HepG2 (cell line): Measurements from ENCODE around the gene GSTT2B.
A peak's percentile ranks its signal among the peaks of the same experiment; 100 is the strongest.
"Not testable (repeated sequence)": the region's sequence is repeated elsewhere in the genome, so short reads cannot be mapped to it uniquely, and the experiment has no call there.

ENCODE experiments used
- CBX5 ChIP-seq: sonication (generic); formaldehyde crosslinking; IDR thresholded peaks from 2 replicates; pipeline ENCODE4 v1.4.0; 2020; ENCODE audit warnings: missing genetic modification reagents, borderline replicate concordance
- CHCHD3 ChIP-seq: sonication (generic); formaldehyde crosslinking; IDR thresholded peaks from 2 replicates; pipeline ENCODE4 v1.8.0; 2022; ENCODE audit warnings: mild to moderate bottlenecking, missing genetic modification reagents, moderate library complexity
- CHD2 ChIP-seq: IDR thresholded peaks from 2 replicates; pipeline ENCODE4 v1.6.1; 2011; ENCODE audit warnings: low read depth, low read length, improper control_type of control experiment
- CHD4 ChIP-seq: fragments of 200-600 bp; sonication (generic); IDR thresholded peaks from 2 replicates; pipeline ENCODE4 v1.7.0; 2017; ENCODE audit warnings: mild to moderate bottlenecking, low read length, borderline replicate concordance
- KLF13 ChIP-seq: sonication (generic); formaldehyde crosslinking; IDR thresholded peaks from 2 replicates; pipeline ENCODE4 v1.4.0; 2020; ENCODE audit warnings: mild to moderate bottlenecking, missing genetic modification reagents
- NCOA1 ChIP-seq: sonication (generic); formaldehyde crosslinking; IDR thresholded peaks from 2 replicates; pipeline ENCODE4 v1.9.0; 2021; ENCODE audit warnings: missing genetic modification reagents
- TAF1 ChIP-seq: sonication (generic); formaldehyde crosslinking; IDR thresholded peaks from 2 replicates; pipeline ENCODE4 v1.4.0; 2020; ENCODE audit warnings: missing genetic modification reagents
- ZFX ChIP-seq: sonication (generic); formaldehyde crosslinking; IDR thresholded peaks from 2 replicates; pipeline ENCODE4 v1.4.0; 2020; ENCODE audit warnings: mild to moderate bottlenecking, low read depth, missing genetic modification reagents, moderate library complexity
- ZNF180 ChIP-seq: sonication (generic); formaldehyde crosslinking; IDR thresholded peaks from 2 replicates; pipeline ENCODE4 v1.4.0; 2020; ENCODE audit warnings: low read depth, missing genetic modification reagents, borderline replicate concordance
- ZNF232 ChIP-seq: sonication (generic); formaldehyde crosslinking; IDR thresholded peaks from 2 replicates; pipeline ENCODE4 v1.4.0; 2020; ENCODE audit warnings: missing genetic modification reagents, borderline replicate concordance
- ZNF841 ChIP-seq: sonication (generic); formaldehyde crosslinking; IDR thresholded peaks from 2 replicates; pipeline ENCODE4 v1.8.1; 2023; ENCODE audit warnings: missing genetic modification reagents, borderline replicate concordance
- TF ChIP-seq, protein P1 (sequence below): sonication (generic); formaldehyde crosslinking; IDR thresholded peaks from 2 replicates; pipeline ENCODE4 v1.4.0; 2020; ENCODE audit warnings: mild to moderate bottlenecking, missing genetic modification reagents
- TF ChIP-seq, protein P2 (sequence below): sonication (generic); formaldehyde crosslinking; IDR thresholded peaks from 2 replicates; pipeline ENCODE4 v1.5.0; 2020; ENCODE audit warnings: mild to moderate bottlenecking, missing genetic modification reagents, moderate library complexity
- TF ChIP-seq, protein P3 (sequence below), 2 experiments: IDR thresholded peaks; 2 replicates each; pipeline ENCODE4 v1.6.1; 2011 to 2012; ENCODE audit warnings: low read length in 2 of 2, borderline replicate concordance in 1 of 2, low read depth in 1 of 2, mild to moderate bottlenecking in 1 of 2, moderate library complexity in 1 of 2

DNA sequence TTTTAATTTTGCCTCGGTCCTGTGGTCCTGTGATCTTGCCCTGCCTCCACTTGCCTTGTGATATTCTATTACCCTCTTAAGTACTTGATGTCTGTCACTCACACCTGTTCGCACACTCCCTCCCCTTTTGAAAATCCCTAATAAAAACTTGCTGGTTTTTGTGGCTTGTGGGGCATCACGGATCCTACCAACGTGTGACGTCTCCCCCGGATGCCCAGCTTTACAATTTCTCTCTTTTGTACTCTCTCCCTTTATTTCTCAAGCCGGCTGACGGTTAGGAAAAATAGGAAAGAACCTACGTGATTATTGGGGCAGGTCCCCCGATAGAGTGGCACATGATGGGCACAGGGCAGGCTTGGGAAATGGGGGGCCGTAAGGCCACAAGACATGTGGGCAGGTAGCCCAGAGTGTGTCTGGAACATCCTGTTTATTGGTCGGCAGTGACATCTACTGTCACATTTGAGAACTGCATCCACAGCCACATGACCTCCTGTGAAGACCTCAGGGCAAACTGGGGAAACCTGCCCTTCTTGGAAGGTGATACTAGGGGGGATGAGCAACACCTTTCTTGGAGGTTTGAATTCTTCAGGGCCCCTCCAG lies 4.6 kb downstream of the GSTT2B start:
- TF ChIP-seq ZNF180 (CRISPR knock-in tag); ZNF841 (CRISPR knock-in tag); NCOA1 (CRISPR knock-in tag); CHD4; TAF1 (CRISPR knock-in tag); ZFX (CRISPR knock-in tag); ZNF232 (CRISPR knock-in tag); CBX5 (CRISPR knock-in tag); CHCHD3; KLF13; CHD2: not testable (repeated sequence)
- TF ChIP-seq, protein P1, sequence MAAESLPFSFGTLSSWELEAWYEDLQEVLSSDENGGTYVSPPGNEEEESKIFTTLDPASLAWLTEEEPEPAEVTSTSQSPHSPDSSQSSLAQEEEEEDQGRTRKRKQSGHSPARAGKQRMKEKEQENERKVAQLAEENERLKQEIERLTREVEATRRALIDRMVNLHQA, result not testable (repeated sequence)
- TF ChIP-seq, protein P2, sequence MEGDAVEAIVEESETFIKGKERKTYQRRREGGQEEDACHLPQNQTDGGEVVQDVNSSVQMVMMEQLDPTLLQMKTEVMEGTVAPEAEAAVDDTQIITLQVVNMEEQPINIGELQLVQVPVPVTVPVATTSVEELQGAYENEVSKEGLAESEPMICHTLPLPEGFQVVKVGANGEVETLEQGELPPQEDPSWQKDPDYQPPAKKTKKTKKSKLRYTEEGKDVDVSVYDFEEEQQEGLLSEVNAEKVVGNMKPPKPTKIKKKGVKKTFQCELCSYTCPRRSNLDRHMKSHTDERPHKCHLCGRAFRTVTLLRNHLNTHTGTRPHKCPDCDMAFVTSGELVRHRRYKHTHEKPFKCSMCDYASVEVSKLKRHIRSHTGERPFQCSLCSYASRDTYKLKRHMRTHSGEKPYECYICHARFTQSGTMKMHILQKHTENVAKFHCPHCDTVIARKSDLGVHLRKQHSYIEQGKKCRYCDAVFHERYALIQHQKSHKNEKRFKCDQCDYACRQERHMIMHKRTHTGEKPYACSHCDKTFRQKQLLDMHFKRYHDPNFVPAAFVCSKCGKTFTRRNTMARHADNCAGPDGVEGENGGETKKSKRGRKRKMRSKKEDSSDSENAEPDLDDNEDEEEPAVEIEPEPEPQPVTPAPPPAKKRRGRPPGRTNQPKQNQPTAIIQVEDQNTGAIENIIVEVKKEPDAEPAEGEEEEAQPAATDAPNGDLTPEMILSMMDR, result peak; percentile 93
- TF ChIP-seq, protein P3, sequence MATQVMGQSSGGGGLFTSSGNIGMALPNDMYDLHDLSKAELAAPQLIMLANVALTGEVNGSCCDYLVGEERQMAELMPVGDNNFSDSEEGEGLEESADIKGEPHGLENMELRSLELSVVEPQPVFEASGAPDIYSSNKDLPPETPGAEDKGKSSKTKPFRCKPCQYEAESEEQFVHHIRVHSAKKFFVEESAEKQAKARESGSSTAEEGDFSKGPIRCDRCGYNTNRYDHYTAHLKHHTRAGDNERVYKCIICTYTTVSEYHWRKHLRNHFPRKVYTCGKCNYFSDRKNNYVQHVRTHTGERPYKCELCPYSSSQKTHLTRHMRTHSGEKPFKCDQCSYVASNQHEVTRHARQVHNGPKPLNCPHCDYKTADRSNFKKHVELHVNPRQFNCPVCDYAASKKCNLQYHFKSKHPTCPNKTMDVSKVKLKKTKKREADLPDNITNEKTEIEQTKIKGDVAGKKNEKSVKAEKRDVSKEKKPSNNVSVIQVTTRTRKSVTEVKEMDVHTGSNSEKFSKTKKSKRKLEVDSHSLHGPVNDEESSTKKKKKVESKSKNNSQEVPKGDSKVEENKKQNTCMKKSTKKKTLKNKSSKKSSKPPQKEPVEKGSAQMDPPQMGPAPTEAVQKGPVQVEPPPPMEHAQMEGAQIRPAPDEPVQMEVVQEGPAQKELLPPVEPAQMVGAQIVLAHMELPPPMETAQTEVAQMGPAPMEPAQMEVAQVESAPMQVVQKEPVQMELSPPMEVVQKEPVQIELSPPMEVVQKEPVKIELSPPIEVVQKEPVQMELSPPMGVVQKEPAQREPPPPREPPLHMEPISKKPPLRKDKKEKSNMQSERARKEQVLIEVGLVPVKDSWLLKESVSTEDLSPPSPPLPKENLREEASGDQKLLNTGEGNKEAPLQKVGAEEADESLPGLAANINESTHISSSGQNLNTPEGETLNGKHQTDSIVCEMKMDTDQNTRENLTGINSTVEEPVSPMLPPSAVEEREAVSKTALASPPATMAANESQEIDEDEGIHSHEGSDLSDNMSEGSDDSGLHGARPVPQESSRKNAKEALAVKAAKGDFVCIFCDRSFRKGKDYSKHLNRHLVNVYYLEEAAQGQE (IDR thresholded peaks at IDR 0.05; ENCODE audit: borderline replicate concordance in 1 of 2, low read depth in 1 of 2, low read length in 2 of 2), result not testable (repeated sequence)
